Stimulated activated naive CD8-positive, alpha-beta T cell treated with anti-CD3 and anti-CD28 coated beads, Interleukin-15, Interleukin-2, amounts not matched to agents 100 U/mL and 50 U/mL, for 24 hours (primary cell): Measurements from ENCODE around the gene TBP.
"Not testable (repeated sequence)": the region's sequence is repeated elsewhere in the genome, so short reads cannot be mapped to it uniquely, and the experiment has no call there.

Experiments
- ATAC-seq: fragments of 150-1000 bp; cut with Tn5 transposase; one replicate; pipeline ENCODE4 v1.10.0; 2021
- DNase-seq: peaks from one replicate; pipeline ENCODE4 v3.0.0; 2021

The TBP gene

GRCh38 chr6:170554013-170554795 is at the start of gene TBP:
TSS of gene TBP (plus strand) at chr6:170554369. CDS start at chr6:170557030, 2,661 bp downstream.
- ATAC-seq (peak; percentile 98), DNase-seq (peak; percentile 96)

GRCh38 chr6:170504479-170504878 is 49.7 kb upstream of the TBP start:
- no peak for ATAC-seq

GRCh38 chr6:170505306-170505705 is 48.9 kb upstream of the TBP start:
- no peak for DNase-seq
- no peak for ATAC-seq

More at GRCh38 chr6:170504479-170504878, 49.7 kb upstream of the TBP start:
- DNase-seq: no peak

- DNase-seq (no peak), ATAC-seq (no peak)
These were observed 47.7 kb upstream of the TBP start for GRCh38 chr6:170506446-170506845.

GRCh38 chr6:170507728-170508127 is 46.4 kb upstream of the TBP start:
- DNase-seq, ATAC-seq: not testable (repeated sequence)

GRCh38 chr6:170508275-170508674 is 45.9 kb upstream of the TBP start:
- ATAC-seq: not testable (repeated sequence)

GRCh38 chr6:170508892-170509722 is 45.1 kb upstream of the TBP start:
- not testable (repeated sequence) for ATAC-seq, DNase-seq

More at GRCh38 chr6:170508275-170508674, 45.9 kb upstream of the TBP start:
- DNase-seq: not testable (repeated sequence)

- DNase-seq: no peak
- ATAC-seq: no peak
These were observed 44.5 kb upstream of the TBP start for GRCh38 chr6:170509723-170510018.

GRCh38 chr6:170510631-170511030 is 43.5 kb upstream of the TBP start:
- no peak for ATAC-seq
- DNase-seq: no peak

GRCh38 chr6:170512249-170512648 is 41.9 kb upstream of the TBP start:
- DNase-seq: no peak
- ATAC-seq: no peak

- ATAC-seq (no peak), DNase-seq (no peak)
These were observed 39.3 kb upstream of the TBP start for GRCh38 chr6:170514908-170515307.

GRCh38 chr6:170516783-170517616 is 37.2 kb upstream of the TBP start:
- DNase-seq (peak; percentile 28), ATAC-seq (peak; percentile 88)

GRCh38 chr6:170522565-170523183 is 31.5 kb upstream of the TBP start:
- DNase-seq (no peak), ATAC-seq (peak; percentile 61)

- no peak for ATAC-seq
- DNase-seq: no peak
These were observed 30.7 kb upstream of the TBP start for GRCh38 chr6:170523256-170524171.

- DNase-seq (no peak), ATAC-seq (no peak)
These were observed 30.0 kb upstream of the TBP start for GRCh38 chr6:170524172-170524502.

- ATAC-seq (no peak), DNase-seq (no peak)
These were observed 28.4 kb upstream of the TBP start for GRCh38 chr6:170525795-170526194.

GRCh38 chr6:170527995-170528394 is 26.2 kb upstream of the TBP start:
- DNase-seq, ATAC-seq: not testable (repeated sequence)

- peak; percentile 71 for DNase-seq
These were observed 24.2 kb upstream of the TBP start for GRCh38 chr6:170529839-170530469.

GRCh38 chr6:170532867-170533488 is 21.2 kb upstream of the TBP start:
- ATAC-seq: no peak
- no peak for DNase-seq

More at GRCh38 chr6:170529839-170530469, 24.2 kb upstream of the TBP start:
- peak; percentile 74 for ATAC-seq

GRCh38 chr6:170533792-170534191 is 20.4 kb upstream of the TBP start:
- DNase-seq (no peak), ATAC-seq (no peak)
